IPS-15b (cell line): ENCODE data around the gene NME4.
A peak's percentile ranks its signal among the peaks of the same experiment; 100 is the strongest.
"Not testable (repeated sequence)": the region's sequence is repeated elsewhere in the genome, so short reads cannot be mapped to it uniquely, and the experiment has no call there.

Source experiments
- H3K27me3 ChIP-seq: one replicate; pipeline ENCODE4 v1.6.1; 2013; ENCODE audit warnings: low read length; ENCODE audit not compliant: control insufficient read depth, insufficient read depth
- H3K36me3 ChIP-seq: one replicate; pipeline ENCODE4 v1.6.1; 2013; ENCODE audit warnings: low read length; ENCODE audit not compliant: control insufficient read depth, insufficient read depth
- H3K4me1 ChIP-seq: one replicate; pipeline ENCODE4 v1.6.1; 2013; ENCODE audit warnings: mild to moderate bottlenecking, low read length; ENCODE audit not compliant: control insufficient read depth, insufficient read depth
- H3K4me3 ChIP-seq: one replicate; pipeline ENCODE4 v1.5.1; 2013; ENCODE audit warnings: low read depth, low read length
- H3K9ac ChIP-seq: one replicate; pipeline ENCODE4 v1.6.1; 2013; ENCODE audit warnings: low read depth, mild to moderate bottlenecking, low read length
- H3K9me3 ChIP-seq: one replicate; pipeline ENCODE4 v1.6.1; 2013; ENCODE audit warnings: mild to moderate bottlenecking, low read length; ENCODE audit not compliant: control insufficient read depth, insufficient read depth

The NME4 gene

GRCh38 chr16:397135-397661 is at the start of gene NME4:
Gene NME4 (plus strand): TSS chr16:397199. CDS start chr16:397223, 24 bp downstream.
- no peaks in the 10 kb centered on the region for H3K27me3 ChIP-seq
- peaks cover 7% of the 10 kb centered on the region for H3K4me1 ChIP-seq
- no peak within 1 kb of the TSS for H3K9ac ChIP-seq
- peaks cover 9% of the 10 kb centered on the region for H3K36me3 ChIP-seq
- H3K9me3 ChIP-seq, result no peaks in the 10 kb centered on the region
- peak within 1 kb of the TSS; percentile 50 for H3K4me3 ChIP-seq

GRCh38 chr16:347203-347602 is 49.8 kb upstream of the NME4 start:
- H3K36me3 ChIP-seq, result peaks cover 22% of the 10 kb centered on the region
- no peaks in the 10 kb centered on the region for H3K4me1 ChIP-seq

DNA sequence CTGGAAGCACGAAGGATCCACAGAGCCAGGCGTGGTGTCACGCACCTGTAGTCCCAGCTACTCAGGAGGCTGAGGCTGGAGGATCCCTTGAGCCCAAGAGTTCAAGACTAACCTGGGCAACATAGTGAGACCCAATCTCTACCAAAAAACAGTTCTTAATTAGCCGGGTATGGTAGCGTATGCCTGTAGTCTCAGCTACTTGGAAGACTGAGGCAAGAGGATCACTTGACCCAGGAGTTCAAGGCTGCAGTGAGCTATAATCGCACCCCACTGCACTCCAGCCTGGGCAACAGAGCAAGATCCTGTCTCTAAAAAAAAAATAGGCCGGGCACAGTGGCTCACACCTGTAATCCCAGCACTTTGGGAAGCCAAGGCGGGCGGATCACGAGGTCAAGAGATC is 48.5 kb upstream of the NME4 start:
- H3K36me3 ChIP-seq, result peaks cover 22% of the 10 kb centered on the region
- not testable (repeated sequence) for H3K4me1 ChIP-seq, H3K9ac ChIP-seq, H3K4me3 ChIP-seq, H3K27me3 ChIP-seq, H3K9me3 ChIP-seq

More at GRCh38 chr16:347203-347602, 49.8 kb upstream of the NME4 start:
- Histone ChIP-seq H3K4me3 (no peak overlapping the region), H3K9me3 (no peaks in the 10 kb centered on the region), H3K9ac (no peak overlapping the region), H3K27me3 (no peaks in the 10 kb centered on the region)

DNA sequence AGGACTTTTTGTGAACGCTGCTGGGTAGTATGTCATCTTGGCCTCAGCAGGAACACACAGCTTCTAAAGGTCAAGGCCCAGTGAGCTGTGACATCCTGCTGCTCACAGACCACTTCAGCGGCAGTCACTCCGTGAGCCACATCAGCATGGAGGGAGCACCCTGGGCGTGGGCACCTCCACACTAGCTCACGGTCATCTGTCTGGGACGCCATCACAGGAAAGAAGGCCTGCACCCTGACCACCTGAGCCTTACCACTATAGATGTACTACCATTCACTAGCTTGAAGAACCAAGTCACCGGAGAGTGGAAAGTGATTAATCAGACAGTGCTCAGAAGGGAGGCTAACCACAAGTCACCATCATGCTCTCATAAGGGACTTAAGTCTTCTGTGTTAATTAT is 47.8 kb upstream of the NME4 start:
- H3K4me1 ChIP-seq, result no peaks in the 10 kb centered on the region
- H3K9ac ChIP-seq, result peak overlapping the region; percentile 3
- H3K27me3 ChIP-seq, result no peaks in the 10 kb centered on the region
- no peaks in the 10 kb centered on the region for H3K9me3 ChIP-seq
- H3K4me3 ChIP-seq, result no peak overlapping the region
- H3K36me3 ChIP-seq, result peaks cover 22% of the 10 kb centered on the region

DNA sequence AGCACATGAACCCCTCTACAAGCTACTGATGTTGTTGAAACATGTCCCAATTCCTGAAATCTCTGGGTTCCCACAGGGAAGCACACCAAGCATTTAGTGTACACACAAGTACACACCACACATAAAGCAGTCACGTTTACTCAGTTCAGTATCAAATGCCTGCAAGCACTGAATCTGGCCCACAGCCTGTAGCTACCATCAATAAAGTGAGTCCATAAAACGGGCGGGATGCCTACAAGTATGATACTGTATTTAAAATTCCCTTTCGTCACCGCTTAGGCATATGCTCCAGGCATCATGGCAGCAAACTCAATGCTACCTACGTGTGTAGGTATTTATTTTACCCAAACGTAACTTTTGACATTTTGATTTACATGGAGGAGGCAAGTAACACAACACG is 46.8 kb upstream of the NME4 start:
- Histone ChIP-seq H3K9ac (peak overlapping the region; percentile 65), H3K9me3 (no peaks in the 10 kb centered on the region), H3K4me3 (no peak overlapping the region), H3K36me3 (peaks cover 12% of the 10 kb centered on the region), H3K4me1 (no peaks in the 10 kb centered on the region), H3K27me3 (no peaks in the 10 kb centered on the region)

GRCh38 chr16:351804-352520 is 45.0 kb upstream of the NME4 start:
- no peaks in the 10 kb centered on the region for H3K4me1 ChIP-seq
- H3K36me3 ChIP-seq, result peaks cover under 1% of the 10 kb centered on the region
- no peak overlapping the region for H3K9ac ChIP-seq
- no peaks in the 10 kb centered on the region for H3K9me3 ChIP-seq
- H3K4me3 ChIP-seq, result peak overlapping the region; percentile 58
- no peaks in the 10 kb centered on the region for H3K27me3 ChIP-seq

DNA sequence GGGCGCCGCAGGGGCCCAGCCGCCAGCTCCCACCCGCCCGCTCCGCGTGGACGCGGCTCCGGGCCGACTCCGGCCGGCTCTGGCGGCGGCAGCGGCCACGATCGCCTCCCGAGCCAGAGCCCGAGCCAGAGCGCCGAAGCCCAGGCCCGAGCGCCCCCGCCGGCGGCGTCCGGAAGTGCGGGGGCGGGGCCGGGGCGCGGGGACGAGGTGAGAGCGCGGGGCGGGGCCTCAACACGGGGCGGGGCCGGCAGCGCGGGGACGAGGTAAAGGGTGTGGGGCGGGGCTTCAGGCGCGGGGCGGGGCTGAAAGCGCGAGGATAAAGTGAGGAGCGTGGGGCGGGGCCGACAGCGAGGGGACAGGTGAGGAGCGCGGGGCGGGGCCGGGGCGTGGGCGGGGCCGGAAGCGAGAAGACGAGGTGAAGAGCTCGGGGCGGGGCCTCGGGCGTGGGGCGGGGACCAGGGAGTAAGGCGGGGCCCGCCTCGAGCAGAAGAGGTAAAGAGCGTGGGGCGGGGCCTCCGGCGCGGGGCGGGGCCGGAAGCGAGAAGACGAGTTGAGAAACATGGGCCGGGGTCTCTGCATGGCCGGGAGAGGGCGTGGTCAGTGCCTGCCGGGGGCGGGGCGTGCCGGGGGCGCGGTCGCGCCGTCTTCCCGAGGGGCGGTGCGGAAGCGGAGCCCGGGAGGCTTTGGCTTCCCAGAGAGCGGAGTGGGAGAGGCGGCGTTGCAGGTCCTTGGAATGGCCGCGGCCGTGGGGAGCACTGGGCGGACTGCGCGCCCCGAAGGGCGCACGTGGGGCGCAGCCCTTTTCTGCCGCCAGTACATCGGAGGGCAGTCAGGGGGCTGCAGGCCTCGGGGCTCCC is 44.2 kb upstream of the NME4 start, which contains the start of gene AXIN1:
Gene AXIN1, minus strand, starts transcription at position 177 of the 857 bp plus-strand sequence. CDS start 5,698 bp downstream, outside the sequence.
- Histone ChIP-seq H3K27me3 (no peaks in the 10 kb centered on the region), H3K36me3 (no peaks in the 10 kb centered on the region), H3K4me1 (no peaks in the 10 kb centered on the region), H3K4me3 (peak within 1 kb of the TSS; percentile 58), H3K9ac (peak within 1 kb of the TSS; percentile 47), H3K9me3 (no peaks in the 10 kb centered on the region)

GRCh38 chr16:353404-354290 is 43.4 kb upstream of the NME4 start:
- Histone ChIP-seq H3K9ac (peak overlapping the region; percentile 47), H3K4me3 (peak overlapping the region; percentile 47), H3K27me3 (no peaks in the 10 kb centered on the region), H3K4me1 (no peaks in the 10 kb centered on the region), H3K9me3 (no peaks in the 10 kb centered on the region), H3K36me3 (no peaks in the 10 kb centered on the region)

GRCh38 chr16:354291-354881 is 42.6 kb upstream of the NME4 start:
- Histone ChIP-seq H3K9me3 (no peaks in the 10 kb centered on the region), H3K9ac (no peak overlapping the region), H3K4me1 (no peaks in the 10 kb centered on the region), H3K27me3 (no peaks in the 10 kb centered on the region), H3K36me3 (no peaks in the 10 kb centered on the region), H3K4me3 (no peak overlapping the region)

GRCh38 chr16:354971-355461 is 42.0 kb upstream of the NME4 start:
- H3K36me3 ChIP-seq, result no peaks in the 10 kb centered on the region
- no peaks in the 10 kb centered on the region for H3K9me3 ChIP-seq
- no peaks in the 10 kb centered on the region for H3K27me3 ChIP-seq
- no peak overlapping the region for H3K9ac ChIP-seq
- H3K4me1 ChIP-seq, result no peaks in the 10 kb centered on the region
- H3K4me3 ChIP-seq, result no peak overlapping the region

DNA sequence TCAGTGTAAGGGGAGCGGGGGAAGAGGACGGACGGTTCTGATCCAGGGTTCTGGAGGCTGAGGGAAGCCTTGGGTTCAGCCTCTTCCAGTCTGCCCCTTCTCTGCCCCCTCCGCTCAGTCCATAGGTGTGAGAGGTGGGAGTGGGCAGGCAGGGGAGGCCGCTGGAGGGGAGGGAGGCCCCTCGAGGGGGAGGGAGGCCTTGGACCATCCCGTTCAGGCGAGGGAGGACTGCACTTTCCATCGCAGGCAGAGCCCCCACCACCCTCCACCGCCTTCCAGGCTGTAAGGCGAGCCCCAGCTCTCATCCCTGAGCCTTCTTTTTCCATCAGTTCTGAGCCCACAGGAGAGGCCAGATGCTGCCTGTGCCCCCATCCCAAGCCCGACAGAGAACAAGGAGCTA is 40.3 kb upstream of the NME4 start:
- Histone ChIP-seq H3K4me3 (no peak overlapping the region), H3K36me3 (no peaks in the 10 kb centered on the region), H3K9me3 (no peaks in the 10 kb centered on the region), H3K9ac (no peak overlapping the region), H3K4me1 (no peaks in the 10 kb centered on the region), H3K27me3 (no peaks in the 10 kb centered on the region)
